Muscle layer of duodenum (tissue), 2 donors: ENCODE measurements around the gene PDE8B.

ENCODE experiments used
- H3K27ac ChIP-seq: one replicate; pipeline ENCODE4 v1.7.0; 2013; ENCODE audit warnings: mild to moderate bottlenecking, low read length
- H3K27me3 ChIP-seq: one replicate; pipeline ENCODE4 v1.7.0; 2013; ENCODE audit warnings: low read depth, mild to moderate bottlenecking, control low read depth, low read length
- H3K36me3 ChIP-seq, 2 donors: one replicate each; pipeline ENCODE4 v1.7.0; 2013; ENCODE audit warnings: low read length in 2 of 2, control low read depth in 1 of 2, mild to moderate bottlenecking in 1 of 2; ENCODE audit not compliant: insufficient read depth in 2 of 2, control insufficient read depth in 1 of 2
- H3K4me1 ChIP-seq, 2 donors: one replicate each; pipeline ENCODE4 v1.7.0; 2013; ENCODE audit warnings: low read length in 2 of 2, mild to moderate bottlenecking in 2 of 2, control low read depth in 1 of 2, moderate library complexity in 1 of 2; ENCODE audit not compliant: insufficient read depth in 2 of 2, control insufficient read depth in 1 of 2
- H3K4me3 ChIP-seq, 2 donors: one replicate each; pipeline ENCODE4 v1.7.0; 2013; ENCODE audit warnings: low read length in 2 of 2, low read depth in 1 of 2, mild to moderate bottlenecking in 1 of 2
- H3K9me3 ChIP-seq, 2 donors: one replicate each; pipeline ENCODE4 v1.7.0; 2013; ENCODE audit warnings: low read length in 2 of 2, control low read depth in 1 of 2, mild to moderate bottlenecking in 1 of 2; ENCODE audit not compliant: control insufficient read depth in 1 of 2
- donor health status: healthy.

Gene PDE8B

DNA sequence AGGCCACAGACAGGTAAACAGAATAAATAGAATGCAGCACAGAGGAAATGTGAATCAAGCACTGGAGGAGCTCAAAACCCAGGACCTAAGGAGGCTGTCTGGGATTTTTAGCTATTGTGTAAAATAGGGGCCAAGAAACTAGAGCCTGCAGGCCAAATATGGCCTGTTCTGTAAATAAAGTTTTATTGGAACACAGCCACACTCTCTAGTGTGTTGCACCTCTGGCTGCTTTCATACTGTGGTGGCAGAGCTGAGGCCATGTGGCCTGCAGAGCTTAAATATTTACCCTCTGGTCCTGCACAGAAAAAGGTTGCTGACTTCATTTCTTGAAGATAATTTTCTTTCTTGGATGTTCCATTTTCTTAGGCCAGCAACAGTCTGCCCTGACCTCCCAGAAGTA, 145.3 kb downstream of the PDE8B start:
- H3K9me3 ChIP-seq, result no peaks in the 10 kb centered on the region
- no peak overlapping the region for H3K27ac ChIP-seq
- H3K4me3 ChIP-seq, result no peak overlapping the region
- H3K36me3 ChIP-seq, result no peaks in the 10 kb centered on the region
- no peaks in the 10 kb centered on the region for H3K27me3 ChIP-seq
- H3K4me1 ChIP-seq, result no peaks in the 10 kb centered on the region

DNA sequence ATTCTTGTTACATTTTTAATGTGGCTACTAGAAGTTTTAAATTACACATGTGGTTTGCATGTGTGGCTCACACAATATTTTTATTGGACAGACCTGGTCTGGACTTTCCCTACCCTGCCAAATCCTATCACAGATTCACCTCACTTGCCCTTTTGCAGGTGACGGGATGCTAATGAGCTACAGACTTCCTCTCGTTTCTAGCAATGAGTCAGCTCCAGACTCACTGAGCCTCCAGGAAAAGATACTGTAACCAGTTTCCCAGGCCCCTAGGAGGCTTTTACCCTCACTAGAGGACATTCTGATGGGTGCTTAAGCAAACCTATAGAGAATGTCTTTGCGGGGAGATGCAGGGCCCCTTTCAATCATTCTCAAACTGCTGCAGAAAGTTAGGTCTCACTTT, 146.3 kb downstream of the PDE8B start:
- no peaks in the 10 kb centered on the region for H3K27me3 ChIP-seq
- no peaks in the 10 kb centered on the region for H3K9me3 ChIP-seq
- no peaks in the 10 kb centered on the region for H3K36me3 ChIP-seq
- H3K4me3 ChIP-seq, result no peak overlapping the region
- no peaks in the 10 kb centered on the region for H3K4me1 ChIP-seq
- H3K27ac ChIP-seq, result no peak overlapping the region

- Histone ChIP-seq H3K27ac (no peak overlapping the region), H3K36me3 (no peaks in the 10 kb centered on the region), H3K4me1 (no peaks in the 10 kb centered on the region), H3K27me3 (no peaks in the 10 kb centered on the region), H3K9me3 (no peaks in the 10 kb centered on the region), H3K4me3 (no peak overlapping the region)
Observed at GRCh38 chr5:77358255-77359205, 148.1 kb downstream of the PDE8B start.

DNA sequence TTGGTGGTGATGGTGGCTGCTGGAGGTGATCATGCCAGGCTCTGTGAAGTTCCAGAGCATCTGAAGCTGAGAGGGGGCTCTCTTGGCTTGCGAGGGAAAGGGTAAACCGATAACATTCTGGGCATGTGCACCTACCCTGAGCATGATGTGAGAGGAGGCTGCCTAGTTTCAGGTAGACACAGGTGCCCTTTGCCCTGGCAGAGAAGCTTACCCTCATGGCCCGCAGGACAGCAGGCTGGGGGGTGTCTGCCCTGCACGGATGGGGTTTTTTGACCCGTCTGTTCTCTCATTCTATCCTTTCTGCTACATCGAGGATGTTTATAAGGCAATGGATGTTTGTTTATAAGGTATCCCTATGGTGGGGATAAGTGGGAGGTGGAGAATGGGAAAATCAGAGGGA, 148.8 kb downstream of the PDE8B start:
- Histone ChIP-seq H3K36me3 (no peaks in the 10 kb centered on the region), H3K27ac (no peak overlapping the region), H3K4me1 (no peaks in the 10 kb centered on the region), H3K27me3 (no peaks in the 10 kb centered on the region), H3K9me3 (no peaks in the 10 kb centered on the region), H3K4me3 (no peak overlapping the region)

DNA sequence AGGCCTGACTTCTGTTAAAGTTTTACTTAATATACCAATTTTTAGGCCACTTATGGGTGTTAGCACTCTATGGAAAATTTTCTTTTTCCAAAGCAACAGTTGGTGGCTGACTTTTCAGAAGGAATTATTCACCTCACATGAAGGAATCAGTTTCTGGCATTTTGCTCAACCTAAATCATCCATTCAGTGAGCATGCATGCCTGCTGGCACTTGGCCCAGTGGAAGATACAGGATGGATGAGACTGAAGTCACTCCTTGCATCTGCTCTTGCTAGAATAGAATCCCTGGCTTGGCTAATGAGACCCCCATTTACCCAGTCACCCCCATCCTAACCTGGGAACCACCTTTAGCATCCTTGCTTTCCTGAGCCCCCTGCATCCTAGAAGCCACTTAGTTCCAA, 149.9 kb downstream of the PDE8B start:
- Histone ChIP-seq H3K4me3 (no peak overlapping the region), H3K9me3 (no peaks in the 10 kb centered on the region), H3K27me3 (no peaks in the 10 kb centered on the region), H3K4me1 (no peaks in the 10 kb centered on the region), H3K27ac (no peak overlapping the region), H3K36me3 (no peaks in the 10 kb centered on the region)

DNA sequence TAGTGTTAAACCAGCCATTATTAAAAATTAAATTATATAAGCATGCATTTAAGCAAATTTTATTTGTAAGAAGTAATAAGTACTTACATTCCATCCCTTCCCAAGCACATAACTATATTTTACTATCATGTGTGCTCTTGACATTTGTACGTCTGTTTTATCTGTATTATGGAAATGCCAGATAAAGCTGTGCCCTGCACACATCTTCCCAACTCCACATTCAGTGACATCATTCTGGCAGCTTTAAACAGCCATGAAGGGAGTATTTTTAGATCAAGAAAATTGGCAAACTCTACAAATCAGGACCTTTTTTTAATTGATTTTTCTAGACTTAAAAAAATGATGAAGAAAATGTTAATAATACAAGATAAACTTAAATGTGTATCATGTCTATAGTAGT, 150.5 kb downstream of the PDE8B start:
- no peak overlapping the region for H3K4me3 ChIP-seq
- no peaks in the 10 kb centered on the region for H3K9me3 ChIP-seq
- H3K4me1 ChIP-seq, result no peaks in the 10 kb centered on the region
- H3K27me3 ChIP-seq, result no peaks in the 10 kb centered on the region
- no peaks in the 10 kb centered on the region for H3K36me3 ChIP-seq
- no peak overlapping the region for H3K27ac ChIP-seq

GRCh38 chr5:77366717-77367500, 156.4 kb downstream of the PDE8B start:
- no peaks in the 10 kb centered on the region for H3K4me1 ChIP-seq
- no peaks in the 10 kb centered on the region for H3K27me3 ChIP-seq
- no peaks in the 10 kb centered on the region for H3K9me3 ChIP-seq
- no peaks in the 10 kb centered on the region for H3K36me3 ChIP-seq
- no peak overlapping the region for H3K27ac ChIP-seq
- no peak overlapping the region for H3K4me3 ChIP-seq

DNA sequence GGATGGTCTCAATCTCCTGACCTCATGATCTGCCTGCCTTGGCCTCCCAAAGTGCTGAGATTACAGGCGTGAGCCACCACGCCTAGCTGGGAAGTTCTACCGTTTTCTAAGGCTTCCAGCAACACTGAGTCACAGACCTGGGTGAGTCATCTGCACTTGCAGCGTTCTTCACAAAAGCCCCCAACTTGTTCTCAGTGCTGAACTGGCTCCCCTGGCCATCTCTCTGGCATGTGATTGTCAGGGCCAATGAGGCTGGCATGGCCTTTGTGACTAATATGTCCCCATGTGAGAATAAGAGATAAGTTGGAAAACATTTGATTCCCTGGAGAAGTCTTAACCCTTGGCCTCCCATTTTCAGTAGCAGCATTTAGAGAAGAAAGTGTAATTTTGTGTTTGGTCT, 157.3 kb downstream of the PDE8B start:
- H3K36me3 ChIP-seq, result no peaks in the 10 kb centered on the region
- H3K27me3 ChIP-seq, result no peaks in the 10 kb centered on the region
- H3K4me3 ChIP-seq, result no peak overlapping the region
- no peaks in the 10 kb centered on the region for H3K9me3 ChIP-seq
- H3K27ac ChIP-seq, result no peak overlapping the region
- H3K4me1 ChIP-seq, result no peaks in the 10 kb centered on the region

GRCh38 chr5:77368367-77368766, 157.9 kb downstream of the PDE8B start:
- H3K36me3 ChIP-seq, result no peaks in the 10 kb centered on the region
- no peak overlapping the region for H3K4me3 ChIP-seq
- no peaks in the 10 kb centered on the region for H3K4me1 ChIP-seq
- H3K27ac ChIP-seq, result no peak overlapping the region
- H3K9me3 ChIP-seq, result no peaks in the 10 kb centered on the region
- no peaks in the 10 kb centered on the region for H3K27me3 ChIP-seq

DNA sequence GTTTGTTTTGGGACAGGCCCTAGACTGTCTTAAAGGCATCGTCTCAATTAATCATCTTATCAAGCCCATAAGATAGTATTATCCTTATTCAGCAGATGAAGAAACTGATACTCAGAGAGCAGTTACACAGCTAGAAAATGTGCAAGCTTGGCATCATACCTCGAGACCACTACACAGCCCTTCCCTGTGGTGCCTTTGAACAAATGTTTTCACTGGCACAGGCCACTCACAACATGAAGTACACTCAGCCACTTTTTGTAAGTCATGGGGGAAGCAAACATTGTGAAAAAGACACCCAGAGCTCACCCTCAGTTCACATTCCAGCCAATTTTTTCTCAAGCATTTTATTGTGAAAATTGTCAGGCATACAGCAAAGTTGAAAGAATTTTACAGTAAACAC, 159.1 kb downstream of the PDE8B start:
- Histone ChIP-seq H3K4me1 (no peaks in the 10 kb centered on the region), H3K27me3 (no peaks in the 10 kb centered on the region), H3K36me3 (no peaks in the 10 kb centered on the region), H3K27ac (no peak overlapping the region), H3K9me3 (no peaks in the 10 kb centered on the region), H3K4me3 (no peak overlapping the region)

GRCh38 chr5:77374686-77375085, 164.2 kb downstream of the PDE8B start:
- Histone ChIP-seq H3K36me3 (no peaks in the 10 kb centered on the region), H3K4me3 (no peak overlapping the region), H3K9me3 (no peaks in the 10 kb centered on the region), H3K4me1 (no peaks in the 10 kb centered on the region), H3K27me3 (no peaks in the 10 kb centered on the region), H3K27ac (no peak overlapping the region)
